HEK293T (cell line): ENCODE measurements around the gene PBXIP1.

Experiments
- BHLHE40 ChIP-seq: fragments of 450-650 bp; IDR thresholded peaks from 2 replicates; pipeline ENCODE4 v1.6.1; 2016; ENCODE audit warnings: mild to moderate bottlenecking, moderate library complexity, borderline replicate concordance
- ELF4 ChIP-seq: fragments of 450-650 bp; IDR thresholded peaks from 2 replicates; pipeline ENCODE4 v1.6.1; 2017; ENCODE audit warnings: antibody characterized with exemption
- FOXM1 ChIP-seq: fragments of 450-650 bp; IDR thresholded peaks from 2 replicates; pipeline ENCODE4 v1.6.1; 2017; ENCODE audit warnings: mild to moderate bottlenecking, borderline replicate concordance
- SP1 ChIP-seq: fragments of 450-650 bp; IDR thresholded peaks from 2 replicates; pipeline ENCODE4 v1.6.1; 2017
- TARDBP ChIP-seq: fragments of 450-650 bp; IDR thresholded peaks from 2 replicates; pipeline ENCODE4 v1.6.1; 2016

- TF ChIP-seq BHLHE40 (no peak), FOXM1 (no peak), TARDBP (no peak), SP1 (no peak), ELF4 (no peak)
Observed at GRCh38 chr1:154987326-154987725, 31.4 kb upstream of the PBXIP1 start.
